SK-N-SH treated with all-trans-retinoic acid at 6 μM for 48 hours (cell line): ENCODE results near the gene ASB13.

Source experiments
- ATAC-seq: fragments of 200-7000 bp; cut with Tn5 transposase; 3 replicates; pipeline ENCODE4 v1.9.1; 2020; ENCODE audit warnings: mild to moderate bottlenecking, moderate library complexity
- ARNTL ChIP-seq: fragments of 450-650 bp; formaldehyde crosslinking; IDR thresholded peaks from 2 replicates; pipeline ENCODE4 v1.5.0; 2020; ENCODE audit warnings: low read depth, mild to moderate bottlenecking, moderate library complexity, borderline replicate concordance
- BACH2 ChIP-seq: fragments of 250-450 bp; sonication (Bioruptor Pico); IDR thresholded peaks from 2 replicates; pipeline ENCODE4 v1.9.0; 2021; ENCODE audit warnings: mild to moderate bottlenecking, borderline replicate concordance
- CSDC2 ChIP-seq: fragments of 250-450 bp; sonication (Bioruptor Pico); IDR thresholded peaks from 2 replicates; pipeline ENCODE4 v1.5.0; 2020; ENCODE audit warnings: mild to moderate bottlenecking, moderate library complexity
- ESRRG ChIP-seq: fragments of 250-450 bp; sonication (Bioruptor Pico); IDR thresholded peaks from 2 replicates; pipeline ENCODE4 v1.6.1; 2021; ENCODE audit warnings: mild to moderate bottlenecking
- GLIS3 ChIP-seq: fragments of 250-450 bp; sonication (Bioruptor Pico); IDR thresholded peaks from 2 replicates; pipeline ENCODE4 v1.5.0; 2020; ENCODE audit warnings: mild to moderate bottlenecking, moderate library complexity
- ISL1 ChIP-seq: fragments of 250-450 bp; sonication (Bioruptor Pico); IDR thresholded peaks from 2 replicates; pipeline ENCODE4 v2.1.2; 2022; ENCODE audit warnings: mild to moderate bottlenecking, moderate library complexity
- OSR1 ChIP-seq: fragments of 250-450 bp; sonication (Bioruptor Pico); IDR thresholded peaks from 2 replicates; pipeline ENCODE4 v1.8.0; 2022; ENCODE audit warnings: moderate library complexity, mild to moderate bottlenecking, inconsistent platforms
- PPARA ChIP-seq: fragments of 250-450 bp; sonication (Bioruptor Pico); IDR thresholded peaks from 2 replicates; pipeline ENCODE4 v1.5.0; 2020; ENCODE audit warnings: mild to moderate bottlenecking, borderline replicate concordance
- RARB ChIP-seq: fragments of 250-450 bp; sonication (Bioruptor Pico); IDR thresholded peaks from 2 replicates; pipeline ENCODE4 v1.8.0; 2021; ENCODE audit warnings: mild to moderate bottlenecking, moderate library complexity
- SNAI2 ChIP-seq: fragments of 250-450 bp; sonication (Bioruptor Pico); IDR thresholded peaks from 2 replicates; pipeline ENCODE4 v1.5.0; 2020; ENCODE audit warnings: mild to moderate bottlenecking, moderate library complexity
- TCF4 ChIP-seq: fragments of 250-450 bp; sonication (Bioruptor Pico); IDR thresholded peaks from 2 replicates; pipeline ENCODE4 v1.8.0; 2021; ENCODE audit warnings: mild to moderate bottlenecking, moderate library complexity, borderline replicate concordance
- TOX ChIP-seq: fragments of 250-450 bp; sonication (Bioruptor Pico); IDR thresholded peaks from 2 replicates; pipeline ENCODE4 v1.8.0; 2021; ENCODE audit warnings: mild to moderate bottlenecking, moderate library complexity, borderline replicate concordance
- ZC3H10 ChIP-seq: fragments of 250-450 bp; sonication (Bioruptor Pico); IDR thresholded peaks from 2 replicates; pipeline ENCODE4 v1.5.1; 2021; ENCODE audit warnings: mild to moderate bottlenecking, moderate library complexity
- ZFP3 ChIP-seq: fragments of 250-450 bp; sonication (Bioruptor Pico); IDR thresholded peaks from 2 replicates; pipeline ENCODE4 v1.5.0; 2020; ENCODE audit warnings: mild to moderate bottlenecking, moderate library complexity
- ZFP30 ChIP-seq: fragments of 450-650 bp; formaldehyde crosslinking; IDR thresholded peaks from 2 replicates; pipeline ENCODE4 v1.5.0; 2022; ENCODE audit warnings: mild to moderate bottlenecking, moderate library complexity
- ZNF565 ChIP-seq: fragments of 450-650 bp; formaldehyde crosslinking; conservative IDR thresholded peaks from 2 replicates; pipeline ENCODE4 v1.5.0; 2020; ENCODE audit warnings: low read depth, mild to moderate bottlenecking, moderate library complexity
- ZNF70 ChIP-seq: fragments of 450-650 bp; formaldehyde crosslinking; IDR thresholded peaks from 2 replicates; pipeline ENCODE4 v1.5.0; 2020; ENCODE audit warnings: mild to moderate bottlenecking, moderate library complexity
- ZNF8 ChIP-seq: fragments of 450-650 bp; formaldehyde crosslinking; IDR thresholded peaks from 2 replicates; pipeline ENCODE4 v1.5.0; 2020; ENCODE audit warnings: mild to moderate bottlenecking, moderate library complexity
- TF ChIP-seq, protein P1 (sequence below): fragments of 250-450 bp; sonication (Bioruptor Pico); IDR thresholded peaks from 2 replicates; pipeline ENCODE4 v1.8.0; 2021; ENCODE audit warnings: low read depth, mild to moderate bottlenecking, moderate library complexity, borderline replicate concordance
- TF ChIP-seq, protein P2 (sequence below): fragments of 250-450 bp; sonication (Bioruptor Pico); IDR thresholded peaks from 2 replicates; pipeline ENCODE4 v1.5.1; 2020; ENCODE audit warnings: low read depth, mild to moderate bottlenecking, moderate library complexity
- TF ChIP-seq, protein P3 (sequence below): fragments of 250-450 bp; sonication (Bioruptor Pico); IDR thresholded peaks from 2 replicates; pipeline ENCODE4 v1.8.0; 2020; ENCODE audit warnings: mild to moderate bottlenecking, moderate library complexity, borderline replicate concordance
- TF ChIP-seq, protein P4 (sequence below): fragments of 250-450 bp; sonication (Bioruptor Pico); IDR thresholded peaks from 2 replicates; pipeline ENCODE4 v1.5.0; 2020; ENCODE audit warnings: mild to moderate bottlenecking, moderate library complexity
- TF ChIP-seq, protein P5 (sequence below): fragments of 250-450 bp; sonication (Bioruptor Pico); IDR thresholded peaks from 2 replicates; pipeline ENCODE4 v1.5.1; 2021; ENCODE audit warnings: mild to moderate bottlenecking, moderate library complexity

Gene ASB13

DNA sequence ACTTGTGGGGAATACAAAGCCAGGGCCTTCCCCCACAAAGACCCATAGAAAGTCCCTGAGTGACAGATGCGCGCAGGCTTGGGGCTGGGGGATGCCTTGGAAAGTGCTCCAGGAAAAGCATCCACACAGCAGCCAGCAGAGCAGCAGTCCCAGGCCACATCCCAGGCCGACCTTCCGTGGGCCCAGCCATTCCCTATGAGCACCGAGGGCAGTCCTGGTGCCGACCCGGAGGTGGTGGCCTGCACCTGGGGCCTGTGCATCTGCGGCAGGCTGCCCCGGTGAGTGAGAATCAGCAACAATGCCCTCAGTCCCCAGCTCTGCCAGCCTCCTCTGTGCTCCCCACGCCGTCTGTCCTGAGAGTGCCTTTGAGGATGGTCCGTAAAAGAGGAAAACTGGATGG lies 26.4 kb downstream of the ASB13 start:
- no peak for TF ChIP-seq ZFP3 (CRISPR knock-in tag)
- TF ChIP-seq, protein P1, sequence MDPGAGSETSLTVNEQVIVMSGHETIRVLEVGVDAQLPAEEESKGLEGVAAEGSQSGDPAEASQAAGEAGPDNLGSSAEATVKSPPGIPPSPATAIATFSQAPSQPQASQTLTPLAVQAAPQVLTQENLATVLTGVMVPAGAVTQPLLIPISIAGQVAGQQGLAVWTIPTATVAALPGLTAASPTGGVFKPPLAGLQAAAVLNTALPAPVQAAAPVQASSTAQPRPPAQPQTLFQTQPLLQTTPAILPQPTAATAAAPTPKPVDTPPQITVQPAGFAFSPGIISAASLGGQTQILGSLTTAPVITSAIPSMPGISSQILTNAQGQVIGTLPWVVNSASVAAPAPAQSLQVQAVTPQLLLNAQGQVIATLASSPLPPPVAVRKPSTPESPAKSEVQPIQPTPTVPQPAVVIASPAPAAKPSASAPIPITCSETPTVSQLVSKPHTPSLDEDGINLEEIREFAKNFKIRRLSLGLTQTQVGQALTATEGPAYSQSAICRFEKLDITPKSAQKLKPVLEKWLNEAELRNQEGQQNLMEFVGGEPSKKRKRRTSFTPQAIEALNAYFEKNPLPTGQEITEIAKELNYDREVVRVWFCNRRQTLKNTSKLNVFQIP (CRISPR knock-in tag): no peak
- no peak for ATAC-seq

DNA sequence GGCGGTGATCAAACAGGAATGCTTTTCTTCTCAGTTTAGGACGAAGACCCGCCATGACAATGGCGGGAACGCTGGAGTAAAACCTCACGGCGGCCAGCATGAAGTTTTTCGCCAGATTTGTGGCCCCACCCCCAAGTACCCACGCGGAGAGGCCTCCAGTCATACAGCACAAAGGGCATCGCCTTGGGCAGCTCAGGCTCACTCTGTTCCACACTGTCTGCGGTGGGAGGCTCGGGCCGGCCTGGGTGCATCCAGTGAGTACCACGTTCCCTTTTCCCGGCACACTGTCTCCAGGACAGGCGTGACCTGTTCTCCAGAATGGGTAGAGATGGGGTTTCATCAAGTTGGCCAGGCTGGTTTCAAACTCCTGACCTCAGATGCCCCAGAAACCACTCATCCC lies 27.3 kb downstream of the ASB13 start:
- TF ChIP-seq SNAI2: no peak
- no peak for TF ChIP-seq ESRRG
- TF ChIP-seq, protein P2, sequence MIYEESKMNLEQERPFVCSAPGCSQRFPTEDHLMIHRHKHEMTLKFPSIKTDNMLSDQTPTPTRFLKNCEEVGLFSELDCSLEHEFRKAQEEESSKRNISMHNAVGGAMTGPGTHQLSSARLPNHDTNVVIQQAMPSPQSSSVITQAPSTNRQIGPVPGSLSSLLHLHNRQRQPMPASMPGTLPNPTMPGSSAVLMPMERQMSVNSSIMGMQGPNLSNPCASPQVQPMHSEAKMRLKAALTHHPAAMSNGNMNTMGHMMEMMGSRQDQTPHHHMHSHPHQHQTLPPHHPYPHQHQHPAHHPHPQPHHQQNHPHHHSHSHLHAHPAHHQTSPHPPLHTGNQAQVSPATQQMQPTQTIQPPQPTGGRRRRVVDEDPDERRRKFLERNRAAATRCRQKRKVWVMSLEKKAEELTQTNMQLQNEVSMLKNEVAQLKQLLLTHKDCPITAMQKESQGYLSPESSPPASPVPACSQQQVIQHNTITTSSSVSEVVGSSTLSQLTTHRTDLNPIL (CRISPR knock-in tag): no peak
- TF ChIP-seq PPARA: no peak
- TF ChIP-seq ZNF8 (CRISPR knock-in tag): no peak
- TF ChIP-seq ZNF565 (CRISPR knock-in tag): no peak
- no peak for TF ChIP-seq ZNF70
- no peak for TF ChIP-seq TOX (CRISPR knock-in tag)
- no peak for TF ChIP-seq TCF4 (CRISPR knock-in tag)
- TF ChIP-seq ZC3H10 (CRISPR knock-in tag): no peak
- TF ChIP-seq GLIS3 (CRISPR knock-in tag): no peak
- no peak for TF ChIP-seq BACH2 (CRISPR knock-in tag)
- TF ChIP-seq, protein P3, sequence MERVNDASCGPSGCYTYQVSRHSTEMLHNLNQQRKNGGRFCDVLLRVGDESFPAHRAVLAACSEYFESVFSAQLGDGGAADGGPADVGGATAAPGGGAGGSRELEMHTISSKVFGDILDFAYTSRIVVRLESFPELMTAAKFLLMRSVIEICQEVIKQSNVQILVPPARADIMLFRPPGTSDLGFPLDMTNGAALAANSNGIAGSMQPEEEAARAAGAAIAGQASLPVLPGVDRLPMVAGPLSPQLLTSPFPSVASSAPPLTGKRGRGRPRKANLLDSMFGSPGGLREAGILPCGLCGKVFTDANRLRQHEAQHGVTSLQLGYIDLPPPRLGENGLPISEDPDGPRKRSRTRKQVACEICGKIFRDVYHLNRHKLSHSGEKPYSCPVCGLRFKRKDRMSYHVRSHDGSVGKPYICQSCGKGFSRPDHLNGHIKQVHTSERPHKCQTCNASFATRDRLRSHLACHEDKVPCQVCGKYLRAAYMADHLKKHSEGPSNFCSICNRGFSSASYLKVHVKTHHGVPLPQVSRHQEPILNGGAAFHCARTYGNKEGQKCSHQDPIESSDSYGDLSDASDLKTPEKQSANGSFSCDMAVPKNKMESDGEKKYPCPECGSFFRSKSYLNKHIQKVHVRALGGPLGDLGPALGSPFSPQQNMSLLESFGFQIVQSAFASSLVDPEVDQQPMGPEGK: no peak
- TF ChIP-seq ZFP3 (CRISPR knock-in tag): no peak
- TF ChIP-seq RARB (CRISPR knock-in tag): no peak
- TF ChIP-seq, all 23 proteins: peak for 0
- ATAC-seq: no peak

DNA sequence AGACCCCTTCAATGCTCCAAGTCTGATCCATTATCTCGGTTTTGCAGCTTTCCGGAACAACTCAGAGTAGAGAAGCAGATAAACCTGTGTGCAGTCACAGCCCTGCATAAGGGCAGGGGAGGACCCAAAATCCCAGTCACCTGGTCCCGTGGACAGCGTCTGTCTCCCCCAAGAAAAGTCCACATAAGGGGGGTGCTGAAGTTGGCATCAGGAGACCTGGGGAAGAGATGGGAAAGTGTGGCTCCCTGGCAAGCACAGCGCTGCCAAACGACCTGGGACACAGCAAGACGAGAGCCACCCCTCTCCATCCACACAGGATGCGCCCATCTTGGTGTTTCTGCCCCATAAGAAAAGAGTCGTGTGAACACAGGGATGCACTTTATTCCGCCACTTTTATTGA lies 27.9 kb downstream of the ASB13 start:
- no peak for ATAC-seq
- TF ChIP-seq ZFP3 (CRISPR knock-in tag): no peak
- no peak for TF ChIP-seq SNAI2
- TF ChIP-seq, protein P2 (CRISPR knock-in tag): no peak
- no peak for TF ChIP-seq PPARA
- no peak for TF ChIP-seq OSR1 (CRISPR knock-in tag)
- TF ChIP-seq ISL1 (CRISPR knock-in tag): no peak
- no peak for TF ChIP-seq ARNTL (CRISPR knock-in tag)
- no peak for TF ChIP-seq ZC3H10 (CRISPR knock-in tag)
- TF ChIP-seq ZFP30 (CRISPR knock-in tag): no peak
- TF ChIP-seq RARB (CRISPR knock-in tag): no peak
- TF ChIP-seq ZNF565 (CRISPR knock-in tag): no peak
- no peak for TF ChIP-seq ZNF8 (CRISPR knock-in tag)
- TF ChIP-seq, protein P4, sequence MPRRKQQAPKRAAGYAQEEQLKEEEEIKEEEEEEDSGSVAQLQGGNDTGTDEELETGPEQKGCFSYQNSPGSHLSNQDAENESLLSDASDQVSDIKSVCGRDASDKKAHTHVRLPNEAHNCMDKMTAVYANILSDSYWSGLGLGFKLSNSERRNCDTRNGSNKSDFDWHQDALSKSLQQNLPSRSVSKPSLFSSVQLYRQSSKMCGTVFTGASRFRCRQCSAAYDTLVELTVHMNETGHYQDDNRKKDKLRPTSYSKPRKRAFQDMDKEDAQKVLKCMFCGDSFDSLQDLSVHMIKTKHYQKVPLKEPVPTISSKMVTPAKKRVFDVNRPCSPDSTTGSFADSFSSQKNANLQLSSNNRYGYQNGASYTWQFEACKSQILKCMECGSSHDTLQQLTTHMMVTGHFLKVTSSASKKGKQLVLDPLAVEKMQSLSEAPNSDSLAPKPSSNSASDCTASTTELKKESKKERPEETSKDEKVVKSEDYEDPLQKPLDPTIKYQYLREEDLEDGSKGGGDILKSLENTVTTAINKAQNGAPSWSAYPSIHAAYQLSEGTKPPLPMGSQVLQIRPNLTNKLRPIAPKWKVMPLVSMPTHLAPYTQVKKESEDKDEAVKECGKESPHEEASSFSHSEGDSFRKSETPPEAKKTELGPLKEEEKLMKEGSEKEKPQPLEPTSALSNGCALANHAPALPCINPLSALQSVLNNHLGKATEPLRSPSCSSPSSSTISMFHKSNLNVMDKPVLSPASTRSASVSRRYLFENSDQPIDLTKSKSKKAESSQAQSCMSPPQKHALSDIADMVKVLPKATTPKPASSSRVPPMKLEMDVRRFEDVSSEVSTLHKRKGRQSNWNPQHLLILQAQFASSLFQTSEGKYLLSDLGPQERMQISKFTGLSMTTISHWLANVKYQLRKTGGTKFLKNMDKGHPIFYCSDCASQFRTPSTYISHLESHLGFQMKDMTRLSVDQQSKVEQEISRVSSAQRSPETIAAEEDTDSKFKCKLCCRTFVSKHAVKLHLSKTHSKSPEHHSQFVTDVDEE (CRISPR knock-in tag): no peak
- TF ChIP-seq, protein P1 (CRISPR knock-in tag): no peak
- no peak for TF ChIP-seq GLIS3 (CRISPR knock-in tag)
- TF ChIP-seq CSDC2: no peak
- TF ChIP-seq, protein P5, sequence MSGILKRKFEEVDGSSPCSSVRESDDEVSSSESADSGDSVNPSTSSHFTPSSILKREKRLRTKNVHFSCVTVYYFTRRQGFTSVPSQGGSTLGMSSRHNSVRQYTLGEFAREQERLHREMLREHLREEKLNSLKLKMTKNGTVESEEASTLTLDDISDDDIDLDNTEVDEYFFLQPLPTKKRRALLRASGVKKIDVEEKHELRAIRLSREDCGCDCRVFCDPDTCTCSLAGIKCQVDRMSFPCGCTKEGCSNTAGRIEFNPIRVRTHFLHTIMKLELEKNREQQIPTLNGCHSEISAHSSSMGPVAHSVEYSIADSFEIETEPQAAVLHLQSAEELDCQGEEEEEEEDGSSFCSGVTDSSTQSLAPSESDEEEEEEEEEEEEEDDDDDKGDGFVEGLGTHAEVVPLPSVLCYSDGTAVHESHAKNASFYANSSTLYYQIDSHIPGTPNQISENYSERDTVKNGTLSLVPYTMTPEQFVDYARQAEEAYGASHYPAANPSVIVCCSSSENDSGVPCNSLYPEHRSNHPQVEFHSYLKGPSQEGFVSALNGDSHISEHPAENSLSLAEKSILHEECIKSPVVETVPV (CRISPR knock-in tag): no peak
- TF ChIP-seq, protein P3: no peak
